GM19193 (cell line): ENCODE measurements around the gene RAB18.

Experiments used
- POLR2A ChIP-seq: IDR thresholded peaks from 4 replicates; pipeline ENCODE4 v1.6.1; 2011; ENCODE audit not compliant: insufficient read depth, insufficient read length; ENCODE audit errors: extremely low read depth

RAB18 gene

GRCh38 chr10:27535317-27535716 lies 31.2 kb downstream of the RAB18 start:
- no peak for TF ChIP-seq POLR2A

DNA sequence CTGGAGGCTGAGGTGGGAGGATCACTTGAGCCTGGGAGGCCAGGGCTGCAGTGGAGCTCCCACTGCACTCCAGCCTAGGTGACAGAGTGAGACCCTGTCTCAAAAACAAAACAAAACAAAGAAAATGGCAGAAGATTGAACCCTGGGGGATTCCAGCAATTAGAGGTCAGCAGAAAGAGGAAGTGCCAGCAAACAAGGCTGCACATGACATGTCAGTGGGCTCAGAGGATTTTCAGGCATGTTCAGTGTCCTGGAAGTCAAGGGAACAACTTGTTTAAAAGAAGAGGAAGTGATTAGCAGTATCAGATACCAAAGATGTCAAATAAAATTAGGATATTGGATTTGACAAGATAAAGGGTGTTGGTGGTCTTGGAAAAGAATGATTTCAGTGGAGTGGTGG lies 32.3 kb downstream of the RAB18 start:
- no peak for TF ChIP-seq POLR2A

GRCh38 chr10:27537166-27537565 lies 33.1 kb downstream of the RAB18 start:
- no peak for TF ChIP-seq POLR2A

GRCh38 chr10:27537787-27538186 lies 33.7 kb downstream of the RAB18 start:
- TF ChIP-seq POLR2A, result no peak

DNA sequence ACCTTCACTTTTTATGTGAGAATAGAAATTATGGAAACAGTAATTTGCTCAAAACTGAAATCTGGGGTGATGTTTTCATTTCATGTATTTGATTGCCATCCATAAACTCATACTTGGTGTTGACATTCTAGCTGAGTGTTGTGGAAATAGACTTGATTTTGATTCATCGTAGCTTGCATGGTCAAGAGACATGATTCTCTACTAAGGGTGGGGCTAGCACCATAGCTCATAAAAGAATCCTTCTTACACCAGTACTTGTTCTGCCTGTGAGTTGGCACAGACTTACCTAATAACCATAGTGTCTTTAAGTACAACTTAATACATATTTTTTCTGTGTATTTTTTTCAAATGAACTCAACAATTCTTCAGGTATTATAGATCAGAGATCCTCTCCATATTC lies 36.6 kb downstream of the RAB18 start:
- no peak for TF ChIP-seq POLR2A

DNA sequence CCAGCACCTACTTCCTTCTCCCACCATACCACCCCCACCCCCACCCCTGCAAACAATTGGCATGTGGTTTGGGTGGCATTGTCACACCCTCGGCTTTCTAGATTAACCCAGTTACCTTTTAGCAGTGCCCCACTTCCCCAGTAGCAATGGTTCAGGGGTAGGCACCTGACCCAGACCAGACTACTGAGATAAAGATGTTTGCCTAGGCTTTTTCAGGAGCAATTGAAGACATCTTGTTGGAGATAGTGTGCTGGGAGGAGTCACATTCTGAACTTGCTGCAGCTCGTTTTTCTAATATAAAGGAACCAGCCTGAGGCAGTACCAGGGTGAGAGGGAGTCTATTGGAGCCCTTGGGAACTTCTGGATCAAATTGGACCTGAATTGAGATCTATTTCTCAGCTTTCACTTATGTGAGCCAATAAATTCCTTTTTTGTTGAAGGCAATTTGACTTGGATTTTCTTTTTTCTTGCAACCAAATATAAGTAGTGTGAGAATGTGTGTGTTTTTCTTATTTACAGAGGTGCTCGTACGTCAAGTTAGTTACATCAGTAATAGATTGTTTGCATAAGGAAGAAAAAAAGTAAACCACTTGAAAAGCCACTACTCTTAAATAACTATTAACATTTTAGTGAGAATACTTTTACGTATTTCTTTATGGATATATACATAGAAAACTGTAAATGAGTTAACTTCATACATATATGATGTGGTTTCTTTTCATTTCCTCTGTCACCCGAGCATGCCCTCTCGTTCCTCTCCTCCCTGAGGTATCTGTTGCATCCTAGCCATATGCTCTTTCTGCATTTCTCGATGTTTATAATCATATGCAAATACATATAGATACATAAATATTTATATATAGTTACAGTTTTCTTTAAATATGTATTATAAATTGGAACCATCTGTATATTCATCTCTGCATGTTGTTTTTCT lies 38.0 kb downstream of the RAB18 start:
- no peak for TF ChIP-seq POLR2A

DNA sequence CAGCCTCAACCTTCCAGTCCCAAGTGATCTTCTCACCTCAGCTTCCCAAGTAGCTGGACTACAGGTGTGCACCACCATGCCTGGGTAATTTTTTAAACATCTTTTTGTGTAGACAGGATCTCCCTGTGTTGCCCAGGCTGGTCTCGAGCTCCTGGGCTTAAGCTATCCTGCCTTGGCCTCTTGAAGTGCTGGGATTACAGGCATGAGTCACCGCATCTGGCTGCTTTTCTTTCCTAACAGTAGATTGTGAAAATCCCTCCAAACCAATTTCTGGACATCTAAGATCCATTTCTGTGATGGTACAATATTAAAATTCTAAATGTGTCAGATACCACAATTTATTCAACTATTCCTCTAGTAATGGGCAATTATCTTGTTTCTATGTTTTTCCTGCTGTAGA lies 38.7 kb downstream of the RAB18 start:
- no peak for TF ChIP-seq POLR2A

GRCh38 chr10:27547047-27547446 lies 42.9 kb downstream of the RAB18 start:
- no peak for TF ChIP-seq POLR2A

GRCh38 chr10:27547482-27547881 lies 43.4 kb downstream of the RAB18 start:
- no peak for TF ChIP-seq POLR2A

DNA sequence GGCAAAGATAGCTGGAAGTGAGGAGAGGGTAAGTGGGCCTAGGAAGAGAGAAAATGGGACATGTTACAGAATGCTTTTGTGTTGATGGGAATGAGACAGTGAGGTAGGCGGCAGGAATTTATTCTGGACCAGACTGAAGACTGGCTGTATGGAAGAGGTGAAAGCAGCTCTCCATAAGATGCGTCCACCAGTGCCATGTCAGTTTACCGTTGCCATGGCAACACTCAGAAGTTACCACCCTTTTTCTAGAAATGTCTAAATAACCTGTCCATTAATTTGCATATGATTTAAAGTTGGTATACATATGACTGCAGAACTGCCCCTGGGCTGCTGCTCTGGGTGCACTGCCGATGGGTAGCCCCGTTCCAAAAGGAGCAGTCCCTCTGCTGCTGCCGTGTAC lies 46.7 kb downstream of the RAB18 start:
- no peak for TF ChIP-seq POLR2A

DNA sequence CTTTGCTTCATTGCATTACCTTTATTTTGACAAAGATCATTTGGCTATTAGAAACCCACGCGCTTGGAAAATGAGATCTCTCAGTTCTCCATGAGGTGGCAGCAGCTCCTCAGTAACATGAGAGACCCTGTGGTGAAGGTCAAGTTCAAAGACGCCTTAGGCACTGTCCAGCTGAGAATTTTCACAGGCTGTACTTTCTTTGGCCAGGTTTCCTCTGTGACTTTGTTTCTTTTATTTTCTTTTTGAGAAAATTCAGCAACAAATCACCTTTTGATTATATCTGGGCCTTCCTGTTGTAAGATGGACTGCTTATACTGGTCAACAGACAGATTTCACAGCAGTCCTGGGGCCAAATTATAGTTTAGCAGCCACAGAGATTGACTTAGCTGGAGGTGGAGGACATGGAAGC lies 54.5 kb downstream of the RAB18 start:
- TF ChIP-seq POLR2A, result no peak

GRCh38 chr10:27561334-27561733 lies 57.2 kb downstream of the RAB18 start:
- TF ChIP-seq POLR2A, result no peak

- no peak for TF ChIP-seq POLR2A
Observed at GRCh38 chr10:27564398-27564797, 60.3 kb downstream of the RAB18 start.

- TF ChIP-seq POLR2A, result no peak
Observed at GRCh38 chr10:27564880-27565279, 60.8 kb downstream of the RAB18 start.

DNA sequence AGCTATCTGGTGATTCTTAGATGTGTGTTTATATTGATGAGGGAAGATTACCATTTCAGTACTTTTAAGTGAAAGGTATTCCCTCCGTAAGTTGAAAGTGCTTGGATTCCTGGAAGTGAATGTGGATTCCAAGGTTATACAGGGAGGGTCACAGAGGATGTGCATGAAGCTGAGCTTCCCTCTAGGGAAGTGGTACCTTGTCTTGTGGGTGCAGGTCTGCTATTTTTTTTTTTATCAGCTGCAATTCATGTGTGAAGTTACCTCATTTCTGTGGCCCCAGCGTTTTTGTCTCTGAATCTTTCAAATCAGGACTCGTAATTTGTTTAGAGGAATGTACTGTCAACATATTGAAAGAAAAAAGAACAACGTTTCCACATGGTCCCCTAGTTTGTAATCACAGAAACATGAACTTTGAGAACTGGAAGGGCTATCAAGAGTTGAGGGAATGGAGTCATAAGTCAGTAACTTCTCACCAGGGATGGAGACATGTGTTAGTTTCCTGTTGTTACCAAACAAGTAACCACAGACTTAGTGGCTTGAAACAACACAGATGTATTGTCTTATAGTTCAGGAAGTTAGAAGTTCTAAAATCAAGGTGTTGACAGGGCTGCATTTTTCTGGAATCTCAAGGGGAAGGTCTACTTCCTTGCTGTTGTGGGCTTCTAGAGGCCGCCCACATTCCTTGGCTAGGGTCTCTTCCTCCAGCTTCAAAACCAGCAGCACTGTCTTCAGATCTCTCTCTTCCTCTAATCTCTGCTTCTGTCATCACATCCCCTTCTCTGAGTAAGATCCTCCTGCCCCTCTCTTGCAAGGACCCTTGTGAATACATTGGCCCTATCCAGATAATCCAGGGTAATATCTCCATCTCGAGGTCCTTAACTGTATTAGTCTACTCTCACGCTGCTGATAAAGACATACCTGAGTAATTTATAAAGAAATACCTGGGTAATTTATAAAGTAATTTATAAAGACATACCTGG lies 64.4 kb downstream of the RAB18 start:
- TF ChIP-seq POLR2A, result no peak
